GM18867 (cell line): Measurements from ENCODE around the gene MADD.

ENCODE experiments used
- ATAC-seq: cut with Tn5 transposase; IDR thresholded peaks from one replicate; pipeline ENCODE4 v1.9.1; 2021; ENCODE audit warnings: mild to moderate bottlenecking, moderate library complexity; ENCODE audit not compliant: unreplicated experiment

MADD gene

GRCh38 chr11:47249378-47249715, 20.6 kb upstream of the MADD start:
- no peak for ATAC-seq

- no peak for ATAC-seq
These were observed 18.2 kb upstream of the MADD start for GRCh38 chr11:47251751-47252150.

GRCh38 chr11:47253660-47254059, 16.3 kb upstream of the MADD start:
- no peak for ATAC-seq

- no peak for ATAC-seq
These were observed 15.5 kb upstream of the MADD start for GRCh38 chr11:47254386-47254785.

GRCh38 chr11:47256374-47256773, 13.6 kb upstream of the MADD start:
- ATAC-seq: no peak

- no peak for ATAC-seq
These were observed 12.8 kb upstream of the MADD start for GRCh38 chr11:47257177-47257516.

GRCh38 chr11:47257517-47258316, 12.2 kb upstream of the MADD start, which contains the start of gene NR1H3:
NR1H3 (plus strand) TSS chr11:47257996; CDS start chr11:47259217, 1,221 bp downstream.
- no peak for ATAC-seq

- no peak for ATAC-seq
These were observed 11.5 kb upstream of the MADD start for GRCh38 chr11:47258317-47258902.

- ATAC-seq: no peak
These were observed 10.5 kb upstream of the MADD start for GRCh38 chr11:47259232-47259977.

- ATAC-seq: no peak
These were observed 9.6 kb upstream of the MADD start for GRCh38 chr11:47260366-47260765.

GRCh38 chr11:47261291-47261800, 8.6 kb upstream of the MADD start:
- ATAC-seq: no peak

GRCh38 chr11:47264119-47264518, 5.8 kb upstream of the MADD start:
- ATAC-seq: no peak

GRCh38 chr11:47264521-47264920, 5.4 kb upstream of the MADD start:
- ATAC-seq: no peak

- ATAC-seq: no peak
These were observed 2.1 kb upstream of the MADD start for GRCh38 chr11:47267876-47268275.

GRCh38 chr11:47268448-47269001, 1.4 kb upstream of the MADD start:
- no peak for ATAC-seq

- peak; percentile 52 for ATAC-seq
These were observed 718 bp upstream of the MADD start for GRCh38 chr11:47269002-47269828.

GRCh38 chr11:47270331-47271271, 668 bp downstream of the MADD start:
- no peak for ATAC-seq

- ATAC-seq: no peak
These were observed 1.4 kb downstream of the MADD start for GRCh38 chr11:47271328-47271727.

GRCh38 chr11:47271961-47272661, 2.2 kb downstream of the MADD start:
- ATAC-seq: no peak
